ENCODE data around the gene ASTN2.
"Not testable (repeated sequence)": the region's sequence is repeated elsewhere in the genome, so short reads cannot be mapped to it uniquely, and the experiment has no call there.

ASTN2 gene

GRCh38 chr9:116927726-116928125, 487.1 kb downstream of the ASTN2 start:
- TF ChIP-seq EZH2 (IDR thresholded peaks at IDR 0.05; ENCODE audit: borderline replicate concordance, low read length) = no peak
- TF ChIP-seq CTCF (IDR thresholded peaks at IDR 0.05; ENCODE audit: low read length) = no peak
- Histone ChIP-seq H3K9me2 (ENCODE audit: low read depth, low read length) (no peaks in the 10 kb centered on the region), H3K9me3 (ENCODE audit: low read length) (no peaks in the 10 kb centered on the region), H3K4me3 (ENCODE audit: low read depth, low read length, poor library complexity, severe bottlenecking) (no peak overlapping the region), H3K36me3 (ENCODE audit: insufficient read depth, low read length) (no peaks in the 10 kb centered on the region), H2AFZ (ENCODE audit: low read length) (no peak overlapping the region), H3F3A (ENCODE audit: insufficient read depth, low read length) (no peaks in the 10 kb centered on the region), H3K4me1 (ENCODE audit: insufficient read depth, low read length, severe bottlenecking) (no peaks in the 10 kb centered on the region), H3K9ac (ENCODE audit: low read length) (no peak overlapping the region), H3K79me2 (ENCODE audit: insufficient read depth, low read length) (no peaks in the 10 kb centered on the region), H3K27me3 (ENCODE audit: insufficient read depth, low read length) (no peaks in the 10 kb centered on the region), H3K27ac (ENCODE audit: low read depth, low read length, poor library complexity, severe bottlenecking) (no peak overlapping the region), H4K20me1 (ENCODE audit: insufficient read depth, low read length) (no peaks in the 10 kb centered on the region), H3K4me2 (ENCODE audit: low read length) (no peak overlapping the region)

GRCh38 chr9:116925121-116925520, 489.7 kb downstream of the ASTN2 start:
- no peaks in the 10 kb centered on the region for H3K36me3 ChIP-seq (ENCODE audit: insufficient read depth, low read length)
- no peaks in the 10 kb centered on the region for H3K27me3 ChIP-seq (ENCODE audit: insufficient read depth, low read length)
- no peak overlapping the region for H3K4me3 ChIP-seq (ENCODE audit: low read depth, low read length, poor library complexity, severe bottlenecking)
- H3K79me2 ChIP-seq (ENCODE audit: insufficient read depth, low read length) = no peaks in the 10 kb centered on the region
- H3K4me1 ChIP-seq (ENCODE audit: insufficient read depth, low read length, severe bottlenecking) = no peaks in the 10 kb centered on the region
- no peak overlapping the region for H3K9ac ChIP-seq (ENCODE audit: low read length)
- no peak overlapping the region for H3K27ac ChIP-seq (ENCODE audit: low read depth, low read length, poor library complexity, severe bottlenecking)
- H3K4me2 ChIP-seq (ENCODE audit: low read length) = no peak overlapping the region
- H4K20me1 ChIP-seq (ENCODE audit: insufficient read depth, low read length) = no peaks in the 10 kb centered on the region
- H3F3A ChIP-seq (ENCODE audit: insufficient read depth, low read length) = no peaks in the 10 kb centered on the region
- H2AFZ ChIP-seq (ENCODE audit: low read length) = no peak overlapping the region
- no peaks in the 10 kb centered on the region for H3K9me2 ChIP-seq (ENCODE audit: low read depth, low read length)
- TF ChIP-seq EZH2 (IDR thresholded peaks at IDR 0.05; ENCODE audit: borderline replicate concordance, low read length) (no peak), CTCF (IDR thresholded peaks at IDR 0.05; ENCODE audit: low read length) (no peak)
- H3K9me3 ChIP-seq (ENCODE audit: low read length) = no peaks in the 10 kb centered on the region

- no peaks in the 10 kb centered on the region for H3K27me3 ChIP-seq (ENCODE audit: insufficient read depth, low read length)
- H3K9me3 ChIP-seq (ENCODE audit: low read length) = no peaks in the 10 kb centered on the region
- H3K27ac ChIP-seq (ENCODE audit: low read depth, low read length, poor library complexity, severe bottlenecking) = no peak overlapping the region
- H3F3A ChIP-seq (ENCODE audit: insufficient read depth, low read length) = no peaks in the 10 kb centered on the region
- no peaks in the 10 kb centered on the region for H3K36me3 ChIP-seq (ENCODE audit: insufficient read depth, low read length)
- no peaks in the 10 kb centered on the region for H3K79me2 ChIP-seq (ENCODE audit: insufficient read depth, low read length)
- H2AFZ ChIP-seq (ENCODE audit: low read length) = no peak overlapping the region
- no peaks in the 10 kb centered on the region for H3K4me1 ChIP-seq (ENCODE audit: insufficient read depth, low read length, severe bottlenecking)
- no peak overlapping the region for H3K9ac ChIP-seq (ENCODE audit: low read length)
- H3K4me2 ChIP-seq (ENCODE audit: low read length) = no peak overlapping the region
- H3K9me2 ChIP-seq (ENCODE audit: low read depth, low read length) = no peaks in the 10 kb centered on the region
- no peak overlapping the region for H3K4me3 ChIP-seq (ENCODE audit: low read depth, low read length, poor library complexity, severe bottlenecking)
- no peaks in the 10 kb centered on the region for H4K20me1 ChIP-seq (ENCODE audit: insufficient read depth, low read length)
- TF ChIP-seq EZH2 (IDR thresholded peaks at IDR 0.05; ENCODE audit: borderline replicate concordance, low read length) = no peak
Measured at GRCh38 chr9:116924462-116925110, 490.3 kb downstream of the ASTN2 start.

GRCh38 chr9:116917895-116918508, 496.9 kb downstream of the ASTN2 start:
- H4K20me1 ChIP-seq (ENCODE audit: insufficient read depth, low read length); H3K9me3 ChIP-seq (ENCODE audit: low read length); H3K9me2 ChIP-seq (ENCODE audit: low read depth, low read length); H3K4me3 ChIP-seq (ENCODE audit: low read depth, low read length, poor library complexity, severe bottlenecking); H3K9ac ChIP-seq (ENCODE audit: low read length); H3K79me2 ChIP-seq (ENCODE audit: insufficient read depth, low read length); H3K27ac ChIP-seq (ENCODE audit: low read depth, low read length, poor library complexity, severe bottlenecking); H3K4me1 ChIP-seq (ENCODE audit: insufficient read depth, low read length, severe bottlenecking); H3K27me3 ChIP-seq (ENCODE audit: insufficient read depth, low read length); H3F3A ChIP-seq (ENCODE audit: insufficient read depth, low read length); H3K36me3 ChIP-seq (ENCODE audit: insufficient read depth, low read length); H2AFZ ChIP-seq (ENCODE audit: low read length); H3K4me2 ChIP-seq (ENCODE audit: low read length): not testable (repeated sequence)

Data from OCI-LY1 (cell line).